GM19023 (cell line): ENCODE measurements around the gene PROSER2.

Source experiments
- ATAC-seq: cut with Tn5 transposase; IDR thresholded peaks from one replicate; pipeline ENCODE4 v1.9.1; 2021; ENCODE audit warnings: mild to moderate bottlenecking, moderate library complexity; ENCODE audit not compliant: unreplicated experiment

Gene PROSER2

DNA sequence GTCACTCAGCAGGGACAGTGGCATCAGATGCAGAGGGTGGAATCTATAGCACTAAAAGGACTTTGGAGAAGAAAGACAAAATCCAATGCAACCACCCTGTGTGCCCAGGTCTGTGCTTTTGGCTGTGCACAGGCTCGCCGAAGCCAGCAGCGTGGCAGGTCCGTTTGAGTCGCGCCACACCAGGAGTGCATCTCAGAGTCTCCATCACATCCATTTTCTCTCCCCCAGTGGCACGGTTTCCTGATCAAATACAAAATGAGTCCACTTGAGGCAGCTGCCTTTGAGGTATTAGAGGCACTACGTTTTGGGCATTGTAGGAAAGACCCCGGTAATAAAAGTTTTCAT lies 23.4 kb upstream of the PROSER2 start:
- ATAC-seq = no peak

DNA sequence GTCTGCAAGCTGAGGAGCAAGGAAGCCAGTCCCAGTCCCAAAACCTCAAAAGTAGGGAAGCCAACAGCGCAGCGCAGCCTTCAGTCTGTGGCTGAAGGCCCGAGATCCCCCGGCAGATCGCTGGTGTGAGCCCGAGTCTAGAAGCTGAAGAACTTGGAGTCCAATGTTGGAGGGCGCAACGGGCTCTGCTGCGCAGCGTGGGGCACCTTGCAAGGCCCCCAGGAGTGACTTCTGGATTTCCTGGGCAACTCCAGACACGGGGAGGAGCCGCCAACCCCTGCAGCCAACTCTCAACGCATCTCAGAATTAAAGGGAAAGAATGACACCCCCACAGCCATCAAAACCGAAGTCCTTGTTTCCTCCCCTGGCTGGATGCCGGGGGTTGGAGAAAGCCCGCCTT lies 18.8 kb upstream of the PROSER2 start:
- no peak for ATAC-seq

DNA sequence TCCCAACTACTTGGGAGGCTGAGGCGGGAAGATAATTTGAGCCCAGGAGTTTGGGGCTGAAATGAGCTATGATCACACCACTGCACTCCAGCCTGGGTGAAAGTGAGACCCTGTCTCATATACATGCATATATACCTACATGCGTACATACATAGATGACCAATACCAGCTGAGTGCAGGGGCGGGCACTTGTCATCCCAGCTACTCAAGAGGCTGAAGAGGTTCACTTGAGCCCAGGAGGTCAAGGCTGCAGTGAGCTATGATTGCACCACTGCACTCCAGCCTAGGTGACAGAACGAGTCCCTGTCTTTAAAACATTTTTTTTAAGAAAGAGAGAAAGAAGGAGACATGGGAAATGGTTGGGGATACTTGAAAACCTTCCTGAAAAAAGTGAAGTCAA lies 17.4 kb upstream of the PROSER2 start:
- no peak for ATAC-seq

DNA sequence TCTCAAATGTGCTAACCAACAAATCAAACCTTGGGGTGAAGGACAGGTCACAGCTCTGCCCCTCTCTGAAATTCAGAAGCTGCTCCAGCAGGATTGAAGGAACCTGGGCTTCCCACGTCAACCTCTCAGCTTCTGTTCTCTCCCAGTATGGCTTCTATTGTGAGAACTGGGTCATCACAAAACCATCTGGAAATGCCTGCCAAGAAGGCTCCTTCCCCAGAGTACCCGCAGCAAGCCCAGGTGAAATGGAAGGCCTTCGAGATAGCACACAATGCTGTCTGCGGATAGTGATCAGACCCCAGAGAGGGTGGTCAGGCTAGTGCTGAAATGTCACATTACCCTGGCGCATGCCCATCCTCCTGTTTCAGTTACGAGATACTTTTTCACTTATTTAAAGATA lies 16.4 kb upstream of the PROSER2 start:
- no peak for ATAC-seq

DNA sequence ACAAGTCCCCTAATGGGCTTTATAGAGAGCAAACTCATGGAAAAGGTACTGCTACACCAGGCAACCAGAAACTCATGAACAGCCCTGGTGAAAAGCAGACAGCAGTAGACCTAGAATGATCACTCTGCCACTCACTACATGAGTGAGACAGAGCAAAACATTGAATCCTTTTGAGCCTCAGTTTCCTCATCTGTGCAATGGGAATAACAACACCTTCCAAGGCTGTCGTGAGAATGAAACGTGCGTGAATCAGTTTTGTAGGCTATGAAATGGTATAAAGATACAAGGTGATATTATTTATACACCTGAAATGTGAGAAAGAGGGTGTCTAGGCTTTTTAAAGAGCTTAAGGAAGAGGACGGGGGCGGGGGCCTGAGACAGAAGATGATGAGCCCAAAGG lies 14.3 kb upstream of the PROSER2 start:
- no peak for ATAC-seq

DNA sequence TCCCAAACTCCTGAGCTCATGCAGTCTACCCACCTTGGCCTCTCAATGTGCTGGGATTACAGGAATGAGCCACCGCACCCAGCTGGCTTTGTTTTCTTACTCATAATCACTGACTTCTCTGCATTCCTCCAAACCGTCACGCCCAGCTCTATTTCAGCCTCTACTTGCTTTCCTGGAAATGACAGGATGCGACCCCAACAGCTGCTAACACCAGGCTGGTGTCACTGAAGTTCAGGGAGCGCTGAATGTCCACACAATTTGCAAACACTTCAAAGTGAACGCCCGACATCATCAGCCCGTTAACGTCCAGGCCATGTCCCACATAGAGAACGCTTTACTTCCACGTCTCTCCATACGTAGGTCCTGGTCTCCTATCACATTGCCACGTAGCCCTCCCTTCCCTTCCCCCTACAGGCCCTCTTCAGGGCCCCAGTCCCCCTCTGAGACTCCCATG lies 12.8 kb upstream of the PROSER2 start:
- no peak for ATAC-seq

DNA sequence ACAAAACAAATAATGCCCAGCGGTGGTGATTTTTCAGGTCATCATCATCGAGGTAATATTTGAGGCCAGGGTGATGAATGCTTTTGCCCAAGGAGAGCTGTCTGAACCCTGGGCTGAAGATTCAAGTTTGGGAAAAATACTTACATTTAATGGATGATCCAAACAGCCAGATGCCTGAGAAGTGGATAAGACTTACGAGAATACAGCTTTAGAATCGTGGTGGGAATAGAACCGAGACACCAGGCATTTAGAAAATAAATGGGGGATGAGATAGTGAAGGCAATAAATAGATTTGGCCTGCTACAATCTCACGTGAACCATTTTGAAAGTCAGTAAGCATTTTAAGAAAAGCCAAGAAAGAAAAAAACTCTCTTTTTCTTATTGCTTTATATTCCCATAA lies 12.2 kb upstream of the PROSER2 start:
- ATAC-seq = no peak

DNA sequence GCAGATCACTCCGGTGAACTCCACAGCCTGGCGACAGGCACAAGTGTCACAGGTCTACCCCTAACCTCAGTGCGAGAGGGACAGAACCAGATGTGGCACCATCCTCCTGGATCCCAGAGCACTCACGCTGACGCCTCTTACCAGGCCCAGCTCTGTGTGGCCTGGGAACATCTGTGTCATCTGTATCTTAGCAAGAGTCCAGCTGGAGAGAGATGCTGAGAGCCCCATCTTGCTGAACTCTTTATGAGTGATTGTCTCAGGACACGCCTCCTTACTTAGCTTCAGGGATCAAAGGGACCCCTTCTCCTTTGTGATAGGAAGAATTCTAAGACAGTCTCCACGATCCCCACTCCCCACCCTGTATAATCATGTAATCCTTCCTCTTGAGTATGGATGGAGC lies 10.0 kb upstream of the PROSER2 start:
- no peak for ATAC-seq

DNA sequence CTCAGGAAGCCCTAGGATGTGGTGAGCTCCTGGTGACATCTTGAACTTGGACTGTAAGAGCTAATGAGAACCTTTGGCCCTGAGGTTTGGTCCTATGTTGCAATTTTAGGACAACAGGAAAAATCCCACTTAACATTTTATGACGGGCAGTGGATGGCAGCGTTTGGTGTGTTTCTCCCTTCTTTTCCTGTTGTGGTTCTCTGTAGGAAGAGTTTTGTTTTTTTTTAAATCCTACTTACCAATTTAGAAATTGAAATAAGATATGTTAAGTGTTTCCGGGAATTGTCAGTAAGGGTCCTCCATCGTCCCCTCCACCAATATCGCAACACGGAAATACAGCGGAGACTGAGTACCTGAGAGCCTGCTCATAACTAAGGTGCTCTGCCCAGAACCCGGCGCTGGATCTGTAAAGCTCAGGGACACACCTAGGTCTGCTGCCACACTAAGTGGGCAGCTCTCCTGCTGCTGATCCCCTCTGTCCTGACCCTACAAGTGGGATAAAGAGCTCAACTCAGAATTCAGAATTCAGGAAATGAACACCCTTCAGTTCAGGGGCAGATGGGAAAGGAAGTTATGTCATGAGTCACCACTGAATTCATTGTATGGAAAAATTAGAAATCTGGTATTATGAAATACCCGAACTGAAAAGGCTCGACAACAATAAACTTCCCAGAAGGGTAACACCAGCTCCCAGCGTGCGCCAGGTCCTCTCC lies 9.1 kb upstream of the PROSER2 start:
- no peak for ATAC-seq

DNA sequence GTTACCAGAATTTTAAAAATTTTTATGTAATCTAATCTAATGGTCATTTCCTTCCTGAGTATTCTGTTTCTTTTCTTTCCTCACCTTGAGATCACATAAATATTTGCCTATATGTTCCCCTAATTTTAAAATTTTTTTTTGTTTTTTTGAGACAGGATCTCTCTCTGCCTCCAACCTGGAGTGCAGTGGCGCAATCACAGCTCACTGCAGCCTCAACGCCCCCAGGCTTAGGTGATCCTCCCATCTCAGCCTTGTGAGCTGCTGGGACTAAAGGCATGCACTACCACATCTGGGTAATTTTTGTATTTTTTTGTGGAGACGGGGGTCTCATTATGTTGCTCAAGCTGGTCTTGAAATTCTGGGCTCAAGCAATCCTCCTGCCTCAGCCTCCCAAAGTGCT lies 4.1 kb upstream of the PROSER2 start:
- ATAC-seq = no peak

DNA sequence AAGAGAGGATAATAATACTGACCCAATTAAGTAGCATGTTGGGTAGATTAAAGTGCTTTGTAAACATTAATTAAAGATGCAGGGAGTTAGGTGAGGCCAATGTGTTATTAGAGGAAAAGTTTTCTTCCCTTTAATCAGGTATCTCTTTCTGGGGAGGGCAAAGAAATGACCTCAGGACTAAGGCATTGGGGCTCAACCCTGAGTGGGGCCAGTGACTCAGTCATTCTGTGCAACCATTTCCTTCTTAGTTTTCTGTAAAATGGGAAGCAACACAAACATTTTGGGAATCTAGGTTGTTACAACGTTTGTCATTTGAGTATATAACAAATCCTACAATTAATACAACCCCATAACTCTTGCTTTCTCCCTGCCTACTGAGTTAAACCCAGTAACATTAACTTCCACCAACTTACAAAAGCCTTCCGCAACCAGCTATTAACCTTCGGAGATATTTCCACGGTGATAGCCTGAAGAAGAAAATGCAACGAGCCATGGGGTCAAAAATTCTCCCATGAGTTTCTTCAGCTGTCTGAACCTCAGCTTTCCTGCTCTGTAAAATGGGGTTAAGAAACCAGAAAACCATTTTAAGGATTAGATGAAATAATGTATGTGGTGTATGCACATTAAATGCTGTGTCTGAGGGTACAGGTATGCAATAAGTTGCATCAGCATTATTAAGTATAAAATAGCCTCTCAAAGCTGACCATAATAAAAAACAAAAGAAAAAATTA lies 965 bp upstream of the PROSER2 start:
- ATAC-seq = no peak

DNA sequence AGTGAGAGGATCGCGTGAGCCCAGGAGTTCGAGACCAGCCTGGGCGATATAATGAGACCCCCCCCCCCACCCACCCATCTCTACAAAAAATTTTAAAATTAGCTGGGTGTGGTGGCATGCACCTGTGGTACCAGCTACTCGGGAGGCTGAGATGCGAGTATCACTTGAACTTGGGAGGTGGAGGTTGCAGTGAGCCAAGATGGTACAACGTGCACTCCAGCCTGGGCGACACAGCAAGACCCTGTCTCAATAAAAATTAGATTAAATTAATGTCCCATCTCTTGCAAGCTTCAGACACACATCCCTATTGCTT lies 391 bp upstream of the PROSER2 start:
- no peak for ATAC-seq

DNA sequence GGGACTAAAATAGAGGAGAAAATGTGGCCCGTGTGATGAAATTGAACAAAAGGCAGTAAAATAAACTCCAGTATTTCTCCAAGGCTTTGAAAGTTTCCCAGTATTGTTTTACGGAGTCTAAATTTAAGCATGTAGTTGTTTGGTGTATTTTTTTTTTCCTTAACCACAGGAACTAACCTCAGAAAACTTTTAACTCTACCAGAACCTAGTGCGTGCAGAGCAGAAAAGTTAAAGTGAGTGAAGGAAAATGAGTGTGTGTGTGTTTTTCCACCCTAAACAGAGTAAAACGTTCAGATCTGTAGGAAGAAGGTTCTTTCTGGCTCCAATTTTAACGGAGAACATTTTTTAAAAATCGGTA lies 812 bp downstream of the PROSER2 start:
- ATAC-seq = no peak

DNA sequence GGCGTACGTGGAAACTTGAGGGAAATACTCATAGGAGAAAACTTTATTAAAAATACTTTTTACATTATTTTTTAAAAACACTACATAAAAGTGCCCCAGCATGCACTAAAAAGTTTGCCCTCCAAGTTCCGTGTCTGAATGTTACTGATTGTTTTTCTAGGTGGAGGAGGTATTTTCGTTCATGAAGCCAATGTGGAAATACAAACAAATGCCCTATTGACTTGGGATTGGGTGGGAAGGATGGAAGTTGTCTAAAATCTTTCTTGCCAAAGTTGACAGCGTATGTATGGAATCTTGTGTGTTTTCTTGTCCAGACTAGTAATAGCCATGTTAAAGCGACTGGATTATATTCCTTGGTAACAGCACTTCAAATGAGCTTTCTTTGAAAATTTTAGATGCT lies 1.2 kb downstream of the PROSER2 start:
- no peak for ATAC-seq

DNA sequence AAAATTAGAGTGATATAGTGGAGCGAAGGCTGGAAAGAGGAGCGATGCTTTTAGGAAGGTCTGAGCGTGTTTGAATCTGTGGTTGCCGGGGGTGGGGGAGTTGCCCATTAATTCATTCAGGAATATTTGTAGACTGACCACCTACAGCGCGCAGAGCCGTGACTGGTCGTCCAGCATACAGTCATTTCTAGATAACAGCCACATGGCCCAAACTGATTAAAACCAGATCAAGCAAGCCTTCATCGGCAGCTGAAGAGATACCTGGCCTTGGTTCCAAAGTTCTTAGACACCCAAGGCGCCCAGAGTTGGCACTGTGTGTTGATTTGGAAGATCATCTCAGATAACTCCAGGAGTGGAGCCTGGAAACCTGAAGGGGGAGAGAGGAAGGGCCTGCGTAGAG lies 1.7 kb downstream of the PROSER2 start:
- no peak for ATAC-seq

DNA sequence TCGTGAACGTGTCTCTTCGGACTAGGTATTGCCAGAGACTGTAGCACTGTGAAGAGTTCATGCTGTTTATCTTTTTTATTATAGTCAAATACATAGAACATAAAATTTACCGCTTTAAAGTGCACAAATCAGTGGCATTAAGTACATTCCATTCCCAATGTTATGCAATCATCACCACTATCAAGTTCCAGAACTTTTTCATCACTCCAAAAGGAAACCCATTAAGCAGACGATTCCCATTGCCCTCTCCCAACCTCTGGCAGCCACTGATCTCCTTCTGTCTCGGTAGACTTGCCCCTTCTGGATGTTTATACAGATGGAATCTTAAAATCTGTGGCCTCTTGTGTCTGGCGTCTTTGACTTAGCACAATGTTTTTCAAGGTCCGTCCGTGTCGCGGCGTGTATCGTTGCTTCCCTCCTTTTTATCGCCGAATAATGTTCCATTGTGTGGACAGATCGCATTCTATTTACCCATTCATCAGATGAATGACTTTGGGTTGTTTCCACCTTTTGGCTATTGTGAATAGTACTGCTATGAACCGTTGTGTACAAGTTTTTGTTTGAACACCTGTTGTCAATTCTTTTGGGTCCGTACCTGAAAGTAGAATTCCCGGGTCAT lies 2.7 kb downstream of the PROSER2 start:
- ATAC-seq = no peak

DNA sequence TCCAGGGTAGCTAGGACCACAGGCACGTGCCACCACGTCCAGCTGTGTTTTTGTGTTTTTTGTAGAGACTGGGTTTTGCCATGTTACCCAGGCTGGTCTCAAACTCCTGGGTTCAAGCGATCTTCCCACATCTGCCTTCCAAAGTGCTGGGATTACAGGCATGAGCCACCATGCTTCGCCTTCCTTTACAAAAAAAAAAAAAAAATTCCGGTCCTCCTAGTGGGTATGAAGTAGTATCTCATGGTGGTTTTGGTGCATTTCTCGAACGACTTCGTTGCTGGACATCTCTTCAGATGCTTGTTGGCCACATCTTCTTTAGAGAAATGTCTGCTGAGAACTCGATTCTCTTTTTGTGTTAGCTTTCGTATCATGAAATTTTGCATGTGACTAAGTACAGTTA lies 3.9 kb downstream of the PROSER2 start:
- no peak for ATAC-seq

DNA sequence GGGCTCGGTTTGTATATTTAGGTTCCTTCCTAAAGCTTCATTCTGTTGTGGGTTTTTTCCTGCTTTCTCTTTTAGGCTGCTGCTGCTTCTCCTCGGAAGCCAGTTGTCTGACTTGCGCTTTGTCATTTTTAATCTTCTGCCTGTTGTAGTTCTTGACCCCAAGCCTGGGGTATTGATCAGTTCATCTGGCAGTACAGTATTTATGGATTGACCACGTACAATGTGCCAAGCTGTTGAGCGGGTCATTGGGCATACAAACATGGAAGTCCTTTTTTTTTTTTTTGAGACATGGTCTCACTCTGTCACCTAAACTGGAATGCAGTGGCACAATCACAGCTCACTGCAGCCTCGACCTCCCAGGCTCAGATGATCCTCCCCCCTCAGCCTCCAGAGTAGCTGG lies 4.3 kb downstream of the PROSER2 start:
- no peak for ATAC-seq

DNA sequence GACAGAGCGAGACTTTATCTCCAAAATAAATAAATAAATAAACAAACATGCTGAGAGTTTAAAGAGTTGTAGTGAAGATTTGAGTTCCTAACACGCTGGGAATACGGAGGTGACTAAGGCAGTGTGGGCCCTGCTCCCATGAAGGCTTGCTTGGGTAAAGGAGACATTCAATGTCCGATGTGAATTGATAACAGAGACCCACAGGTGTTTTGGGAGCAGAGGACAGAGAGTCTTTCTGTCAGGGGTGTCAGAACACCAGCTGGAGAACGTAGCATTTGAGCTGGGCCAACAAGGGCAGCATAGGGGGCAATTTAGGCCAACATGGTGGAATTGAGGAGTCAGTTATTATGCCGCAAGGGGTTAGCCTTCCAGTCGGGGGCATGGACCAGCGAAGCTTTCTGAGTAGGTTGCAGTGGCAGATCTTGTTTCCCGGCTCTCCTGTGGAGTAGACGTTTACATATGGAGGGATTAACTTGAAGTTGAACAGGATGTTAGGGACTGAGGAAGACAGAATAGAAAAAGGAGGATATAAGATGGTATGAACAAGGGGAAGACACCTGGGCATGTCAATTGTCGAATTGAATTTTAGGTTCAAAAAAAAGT lies 5.6 kb downstream of the PROSER2 start:
- ATAC-seq = no peak

DNA sequence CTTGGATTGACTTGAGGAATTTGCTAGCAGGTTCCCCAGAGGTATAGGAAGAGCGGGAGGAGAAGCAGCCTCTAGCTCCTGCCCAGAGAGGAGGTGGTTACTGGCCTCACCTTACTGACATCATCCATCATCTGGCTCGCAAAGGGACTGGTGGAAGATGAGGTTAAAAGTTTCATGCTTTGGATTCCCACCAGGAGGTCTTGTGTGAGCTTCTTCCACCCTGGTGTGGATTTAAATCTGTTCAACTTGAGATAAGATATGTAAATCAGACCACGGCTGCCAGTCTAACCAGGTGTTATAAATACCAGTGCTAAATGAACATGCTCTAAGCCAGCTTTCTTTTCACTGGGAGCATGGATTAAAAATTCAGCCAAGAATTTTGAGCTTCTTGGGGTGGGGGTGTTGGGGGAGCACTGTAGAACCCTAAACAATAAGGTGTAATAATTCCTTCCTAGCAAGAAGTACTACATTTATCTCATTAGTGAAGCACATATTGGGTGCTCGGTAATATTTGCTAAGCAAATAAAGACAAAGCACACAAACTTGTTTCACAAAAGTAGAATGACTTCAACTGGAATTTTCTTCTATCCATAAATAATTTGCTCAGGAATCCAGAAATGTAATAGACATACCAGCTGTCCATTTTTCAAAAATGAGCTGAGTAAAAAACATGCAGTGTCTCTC lies 7.8 kb downstream of the PROSER2 start:
- no peak for ATAC-seq

DNA sequence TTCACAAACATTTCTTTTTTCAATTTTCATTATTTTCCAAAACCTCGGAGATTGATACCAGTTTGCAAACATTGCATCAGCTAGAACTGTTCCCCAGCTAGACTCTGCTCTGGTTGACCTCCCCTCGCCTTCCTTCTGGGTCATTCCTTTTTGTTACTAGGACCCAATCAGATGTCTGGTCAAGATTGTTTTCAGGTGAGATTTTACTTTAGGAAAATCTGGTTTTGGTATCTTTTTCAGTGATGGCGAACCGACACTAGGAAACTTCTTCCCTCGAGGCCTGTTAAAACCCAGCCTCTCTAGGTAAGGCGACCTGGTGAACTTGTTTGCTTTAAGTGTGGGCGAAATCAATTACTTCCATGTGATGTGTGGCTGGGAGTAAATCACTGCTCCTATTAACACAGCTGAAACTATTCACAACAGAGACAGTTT lies 8.4 kb downstream of the PROSER2 start:
- ATAC-seq = no peak

DNA sequence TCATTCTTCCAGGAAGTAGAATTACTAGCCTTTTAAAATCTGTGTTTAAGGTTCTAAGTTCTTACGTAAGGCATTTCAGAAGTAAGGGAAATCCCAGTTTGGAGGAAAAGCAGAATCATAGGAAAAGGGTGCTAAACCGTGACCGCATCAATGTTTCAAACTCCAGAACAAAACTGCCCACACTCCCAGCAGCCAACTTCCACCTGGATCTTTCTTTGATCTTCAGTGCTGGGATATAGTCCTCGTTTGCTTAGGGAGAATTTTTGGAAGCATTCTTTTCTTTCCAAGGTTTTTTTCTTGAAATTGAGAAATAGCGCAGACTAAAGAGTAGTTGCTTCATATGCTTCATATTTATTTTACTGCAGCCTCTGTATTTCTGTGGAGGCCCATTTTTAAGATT lies 8.9 kb downstream of the PROSER2 start:
- no peak for ATAC-seq
